Endodermal cell (in vitro differentiated cells): ENCODE measurements around the gene ATP8B4. TPM values are rescaled to one million over a fixed set of nuclear protein-coding genes. Genes with fewer than 3 reads are reported as not detected.

Experiments
- DNase-seq: peaks from one replicate; pipeline ENCODE4 v3.0.0-alpha.2; 2017
- H3K27ac ChIP-seq: 2 replicates; pipeline ENCODE4 v1.5.1; 2013; ENCODE audit warnings: mild to moderate bottlenecking, low read depth, low read length, moderate library complexity
- H3K27me3 ChIP-seq: 2 replicates; pipeline ENCODE4 v1.6.1; 2013; ENCODE audit warnings: mild to moderate bottlenecking, low read length, moderate library complexity; ENCODE audit not compliant: insufficient read depth, control insufficient read depth, poor library complexity, severe bottlenecking
- H3K36me3 ChIP-seq: 2 replicates; pipeline ENCODE4 v1.7.0; 2013; ENCODE audit warnings: mild to moderate bottlenecking, low read length, moderate library complexity; ENCODE audit not compliant: control insufficient read depth, insufficient read depth
- H3K4me1 ChIP-seq: one replicate; pipeline ENCODE4 v1.7.0; 2013; ENCODE audit warnings: low read length; ENCODE audit not compliant: control insufficient read depth, insufficient read depth
- H3K4me3 ChIP-seq: 2 replicates; pipeline ENCODE4 v1.5.1; 2013; ENCODE audit warnings: mild to moderate bottlenecking, low read length, moderate library complexity
- H3K9ac ChIP-seq: 2 replicates; pipeline ENCODE4 v1.6.1; 2013; ENCODE audit warnings: mild to moderate bottlenecking, low read length, moderate library complexity; ENCODE audit not compliant: poor library complexity, severe bottlenecking; ENCODE audit errors: extremely low read depth
- H3K9me3 ChIP-seq: 2 replicates; pipeline ENCODE4 v1.6.1; 2013; ENCODE audit warnings: mild to moderate bottlenecking, low read length, moderate library complexity; ENCODE audit not compliant: control insufficient read depth
- H3K27ac Mint-ChIP-seq: 2 replicates; pipeline ENCODE4 v1.8.0; 2020; ENCODE audit warnings: mixed read lengths
- H3K27me3 Mint-ChIP-seq: 2 replicates; pipeline ENCODE4 v1.8.0; 2021; ENCODE audit warnings: mild to moderate bottlenecking, mixed read lengths; ENCODE audit not compliant: insufficient read depth
- H3K36me3 Mint-ChIP-seq: 2 replicates; pipeline ENCODE4 v1.8.0; 2020; ENCODE audit warnings: low read depth, mixed read lengths
- H3K4me1 Mint-ChIP-seq: 2 replicates; pipeline ENCODE4 v1.8.0; 2020; ENCODE audit warnings: mixed read lengths
- H3K4me3 Mint-ChIP-seq: 2 replicates; pipeline ENCODE4 v1.8.0; 2020; ENCODE audit warnings: mild to moderate bottlenecking, moderate library complexity, mixed read lengths
- H3K9me3 Mint-ChIP-seq: 2 replicates; pipeline ENCODE4 v1.8.0; 2020; ENCODE audit warnings: mild to moderate bottlenecking, mixed read lengths
- CTCF ChIP-seq: fragments of 200-600 bp; sonication (generic); conservative IDR thresholded peaks from 2 replicates; pipeline ENCODE4 v1.5.0; 2021; ENCODE audit warnings: antibody characterized with exemption, mild to moderate bottlenecking
- WGBS, 2 experiments: methylation state at CpG; one replicate each; pipeline versions ENCODE4 v1.1.5 to v1.1.7; 2013; ENCODE audit warnings: missing lambda C conversion rate in 2 of 2, mixed read lengths in 1 of 2; ENCODE audit not compliant: insufficient coverage in 1 of 2, insufficient read length in 1 of 2; 5-methylcytosine and 5-hydroxymethylcytosine counted together
- total RNA-seq, 2 donors: library from RNA; stranded (reverse); fragmentation: NEBNext Ultra II Directional in 1 of 2; extraction: Animal tissue kit (Norgen Biotek cat#: 25700) in 1 of 2; gene quantifications; 2 replicates in 1 of 2; 3 replicates in 1 of 2; pipeline ENCODE4 v1.2.1, GENCODE V29; 2021

Gene ATP8B4
- total RNA-seq, 2 donors from 2014 or later, result 0.64 to 0.95 TPM

DNA sequence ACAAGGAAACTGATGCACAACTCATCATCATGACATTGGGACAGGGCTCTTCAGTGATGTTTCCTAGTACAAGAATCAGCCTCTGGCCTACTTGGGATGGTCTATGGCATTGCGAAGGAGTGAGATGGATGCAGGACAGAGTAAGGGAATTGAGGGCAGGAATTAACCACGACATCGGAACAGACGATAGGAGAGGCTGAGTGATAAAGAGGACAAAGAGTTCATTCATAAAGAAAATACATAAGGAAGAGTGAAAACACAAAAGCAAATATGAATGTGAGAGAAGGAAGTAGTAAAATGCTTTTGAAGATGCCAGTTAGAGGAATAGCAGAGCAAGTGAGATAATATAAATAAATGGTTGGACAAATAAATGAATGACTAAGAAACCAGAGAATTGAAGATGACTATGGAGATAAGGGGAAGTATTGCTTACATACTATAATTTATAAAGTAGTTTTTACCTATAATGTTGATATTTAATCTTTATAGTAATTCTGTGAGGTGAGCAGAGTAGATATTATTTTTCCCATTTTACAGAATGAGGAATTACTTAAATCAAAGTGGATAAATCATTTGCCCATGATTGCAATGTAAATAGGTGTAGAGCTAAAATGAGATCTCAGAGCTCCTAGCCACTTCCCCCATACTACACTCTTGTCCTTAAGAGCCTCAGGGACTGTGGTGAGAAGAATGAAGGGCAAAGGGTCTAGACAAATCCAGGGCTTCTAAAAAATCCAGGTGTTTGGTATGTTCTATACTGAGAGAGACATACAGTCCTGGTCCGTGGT is 294.9 kb downstream of the ATP8B4 start:
- 94 to 97% methylated on average over 4 to 5 of the region's 5 CpGs for WGBS, 2 experiments
- H3K4me1 Mint-ChIP-seq, result no peaks in the 10 kb centered on the region
- no peaks in the 10 kb centered on the region for H3K27me3 Mint-ChIP-seq
- no peaks in the 10 kb centered on the region for H3K36me3 ChIP-seq
- no peak for TF ChIP-seq CTCF
- H3K9ac ChIP-seq, result no peak overlapping the region
- no peak overlapping the region for H3K4me3 ChIP-seq
- H3K9me3 Mint-ChIP-seq, result peaks cover 2% of the 10 kb centered on the region
- H3K4me1 ChIP-seq, result no peaks in the 10 kb centered on the region
- no peaks in the 10 kb centered on the region for H3K27me3 ChIP-seq
- peaks cover 6% of the 10 kb centered on the region for H3K9me3 ChIP-seq
- no peak overlapping the region for H3K4me3 Mint-ChIP-seq
- no peaks in the 10 kb centered on the region for H3K36me3 Mint-ChIP-seq
- H3K27ac Mint-ChIP-seq, result no peak overlapping the region
- no peak overlapping the region for H3K27ac ChIP-seq
- DNase-seq, result no peak

DNA sequence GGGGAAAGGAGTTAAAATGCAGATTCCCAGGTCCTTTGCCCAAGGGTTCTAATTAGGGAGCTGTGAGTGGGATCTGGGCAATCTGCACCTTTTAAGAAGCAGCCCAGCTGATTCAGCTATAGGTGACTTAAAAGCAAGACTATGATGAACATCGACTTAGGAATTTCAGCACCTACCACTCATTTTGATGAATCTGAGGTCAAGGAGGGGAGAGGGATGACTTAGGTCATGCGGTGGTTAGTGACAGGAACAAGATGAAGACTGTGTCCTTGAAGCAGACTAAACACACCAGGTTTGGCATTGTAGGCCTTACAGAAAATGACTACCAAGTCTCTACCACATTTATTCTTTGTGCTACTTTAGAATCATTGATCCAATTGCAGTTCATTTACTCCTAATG is 301.9 kb downstream of the ATP8B4 start:
- Mint-ChIP-seq H3K36me3 (no peaks in the 10 kb centered on the region), H3K4me3 (no peak overlapping the region)
- WGBS, 2 experiments, result 92% methylated on average over 2 of the region's 2 CpGs

DNA sequence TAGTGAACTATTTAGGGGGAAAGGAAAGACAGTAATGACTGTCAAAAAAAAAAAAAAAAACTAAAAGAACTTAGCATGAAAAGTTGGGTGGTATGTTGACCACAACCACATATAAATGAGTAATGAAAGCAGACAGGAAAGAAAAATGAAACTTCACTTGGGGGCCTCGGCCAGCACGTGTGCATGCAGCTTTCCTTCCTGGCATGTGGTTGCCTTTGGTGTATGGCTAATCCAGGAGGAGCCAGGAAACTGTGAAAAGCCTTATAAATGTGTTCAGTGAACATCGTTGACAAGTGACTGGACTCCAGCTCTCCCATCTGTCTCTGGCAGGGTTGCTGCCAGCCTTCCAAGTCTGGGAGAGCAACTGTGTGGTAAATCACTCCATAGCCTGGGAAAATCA is 303.1 kb downstream of the ATP8B4 start:
- Histone ChIP-seq H3K9ac (no peak overlapping the region), H3K27ac (no peak overlapping the region), H3K27me3 (no peaks in the 10 kb centered on the region), H3K4me1 (no peaks in the 10 kb centered on the region), H3K36me3 (no peaks in the 10 kb centered on the region), H3K9me3 (no peaks in the 10 kb centered on the region), H3K4me3 (no peak overlapping the region)
- no peaks in the 10 kb centered on the region for H3K9me3 Mint-ChIP-seq
- 79 to 92% methylated on average over 2 to 3 of the region's 3 CpGs for WGBS, 2 experiments
- no peak overlapping the region for H3K27ac Mint-ChIP-seq
- no peak for DNase-seq
- H3K4me3 Mint-ChIP-seq, result no peak overlapping the region
- H3K27me3 Mint-ChIP-seq, result no peaks in the 10 kb centered on the region
- no peaks in the 10 kb centered on the region for H3K36me3 Mint-ChIP-seq
- no peaks in the 10 kb centered on the region for H3K4me1 Mint-ChIP-seq
- TF ChIP-seq CTCF, result no peak

More for the DNA sequence above, 301.9 kb downstream of the ATP8B4 start:
- DNase-seq, result no peak
- no peak overlapping the region for H3K27ac Mint-ChIP-seq
- H3K27ac ChIP-seq, result no peak overlapping the region
- H3K36me3 ChIP-seq, result no peaks in the 10 kb centered on the region
- no peak overlapping the region for H3K9ac ChIP-seq
- TF ChIP-seq CTCF, result no peak
- no peak overlapping the region for H3K4me3 ChIP-seq
- no peaks in the 10 kb centered on the region for H3K27me3 ChIP-seq
- no peaks in the 10 kb centered on the region for H3K27me3 Mint-ChIP-seq
- H3K9me3 Mint-ChIP-seq, result no peaks in the 10 kb centered on the region
- H3K4me1 Mint-ChIP-seq, result no peaks in the 10 kb centered on the region
- no peaks in the 10 kb centered on the region for H3K4me1 ChIP-seq
- no peaks in the 10 kb centered on the region for H3K9me3 ChIP-seq
